ENCODE data around the gene AGBL1.

GRCh38 chr15:86080302-86080701 is 631 bp downstream of the AGBL1 start:
- TF ChIP-seq EZH2 (IDR thresholded peaks at IDR 0.05; ENCODE audit: insufficient read depth, poor library complexity, severe bottlenecking), result no peak
- no peak for TF ChIP-seq EZH2phosphoT487 (IDR thresholded peaks at IDR 0.05; ENCODE audit: insufficient read depth, low read depth)

Measured in GM23248 (cell line).